SK-N-SH treated with all-trans-retinoic acid at 6 μM for 48 hours (cell line): ENCODE data around the gene SLC22A23.
"Not testable (repeated sequence)": the region's sequence is repeated elsewhere in the genome, so short reads cannot be mapped to it uniquely, and the experiment has no call there.

Experiments
- ATAC-seq: fragments of 200-7000 bp; cut with Tn5 transposase; 3 replicates; pipeline ENCODE4 v1.9.1; 2020; ENCODE audit warnings: mild to moderate bottlenecking, moderate library complexity
- ARNTL ChIP-seq: fragments of 450-650 bp; formaldehyde crosslinking; IDR thresholded peaks from 2 replicates; pipeline ENCODE4 v1.5.0; 2020; ENCODE audit warnings: low read depth, mild to moderate bottlenecking, moderate library complexity, borderline replicate concordance
- BACH2 ChIP-seq: fragments of 250-450 bp; sonication (Bioruptor Pico); IDR thresholded peaks from 2 replicates; pipeline ENCODE4 v1.9.0; 2021; ENCODE audit warnings: mild to moderate bottlenecking, borderline replicate concordance
- CREB5 ChIP-seq: fragments of 250-450 bp; sonication (Bioruptor Pico); IDR thresholded peaks from 2 replicates; pipeline ENCODE4 v1.5.1; 2020; ENCODE audit warnings: low read depth, mild to moderate bottlenecking, moderate library complexity
- CSDC2 ChIP-seq: fragments of 250-450 bp; sonication (Bioruptor Pico); IDR thresholded peaks from 2 replicates; pipeline ENCODE4 v1.5.0; 2020; ENCODE audit warnings: mild to moderate bottlenecking, moderate library complexity
- CSRNP3 ChIP-seq: fragments of 250-450 bp; sonication (Bioruptor Pico); IDR thresholded peaks from 2 replicates; pipeline ENCODE4 v1.5.1; 2021; ENCODE audit warnings: mild to moderate bottlenecking, moderate library complexity
- ESRRG ChIP-seq: fragments of 250-450 bp; sonication (Bioruptor Pico); IDR thresholded peaks from 2 replicates; pipeline ENCODE4 v1.6.1; 2021; ENCODE audit warnings: mild to moderate bottlenecking
- GLIS3 ChIP-seq: fragments of 250-450 bp; sonication (Bioruptor Pico); IDR thresholded peaks from 2 replicates; pipeline ENCODE4 v1.5.0; 2020; ENCODE audit warnings: mild to moderate bottlenecking, moderate library complexity
- ISL1 ChIP-seq: fragments of 250-450 bp; sonication (Bioruptor Pico); IDR thresholded peaks from 2 replicates; pipeline ENCODE4 v2.1.2; 2022; ENCODE audit warnings: mild to moderate bottlenecking, moderate library complexity
- OSR1 ChIP-seq: fragments of 250-450 bp; sonication (Bioruptor Pico); IDR thresholded peaks from 2 replicates; pipeline ENCODE4 v1.8.0; 2022; ENCODE audit warnings: moderate library complexity, mild to moderate bottlenecking, inconsistent platforms
- PATZ1 ChIP-seq: fragments of 250-450 bp; sonication (Bioruptor Pico); IDR thresholded peaks from 2 replicates; pipeline ENCODE4 v1.8.0; 2020; ENCODE audit warnings: mild to moderate bottlenecking, moderate library complexity, borderline replicate concordance
- POU6F1 ChIP-seq: fragments of 250-450 bp; sonication (Bioruptor Pico); IDR thresholded peaks from 2 replicates; pipeline ENCODE4 v1.8.0; 2021; ENCODE audit warnings: low read depth, mild to moderate bottlenecking, moderate library complexity, borderline replicate concordance
- PPARA ChIP-seq: fragments of 250-450 bp; sonication (Bioruptor Pico); IDR thresholded peaks from 2 replicates; pipeline ENCODE4 v1.5.0; 2020; ENCODE audit warnings: mild to moderate bottlenecking, borderline replicate concordance
- RARB ChIP-seq: fragments of 250-450 bp; sonication (Bioruptor Pico); IDR thresholded peaks from 2 replicates; pipeline ENCODE4 v1.8.0; 2021; ENCODE audit warnings: mild to moderate bottlenecking, moderate library complexity
- SNAI2 ChIP-seq: fragments of 250-450 bp; sonication (Bioruptor Pico); IDR thresholded peaks from 2 replicates; pipeline ENCODE4 v1.5.0; 2020; ENCODE audit warnings: mild to moderate bottlenecking, moderate library complexity
- TCF4 ChIP-seq: fragments of 250-450 bp; sonication (Bioruptor Pico); IDR thresholded peaks from 2 replicates; pipeline ENCODE4 v1.8.0; 2021; ENCODE audit warnings: mild to moderate bottlenecking, moderate library complexity, borderline replicate concordance
- TOX ChIP-seq: fragments of 250-450 bp; sonication (Bioruptor Pico); IDR thresholded peaks from 2 replicates; pipeline ENCODE4 v1.8.0; 2021; ENCODE audit warnings: mild to moderate bottlenecking, moderate library complexity, borderline replicate concordance
- ZC3H10 ChIP-seq: fragments of 250-450 bp; sonication (Bioruptor Pico); IDR thresholded peaks from 2 replicates; pipeline ENCODE4 v1.5.1; 2021; ENCODE audit warnings: mild to moderate bottlenecking, moderate library complexity
- ZFP3 ChIP-seq: fragments of 250-450 bp; sonication (Bioruptor Pico); IDR thresholded peaks from 2 replicates; pipeline ENCODE4 v1.5.0; 2020; ENCODE audit warnings: mild to moderate bottlenecking, moderate library complexity
- ZFP30 ChIP-seq: fragments of 450-650 bp; formaldehyde crosslinking; IDR thresholded peaks from 2 replicates; pipeline ENCODE4 v1.5.0; 2022; ENCODE audit warnings: mild to moderate bottlenecking, moderate library complexity
- ZNF565 ChIP-seq: fragments of 450-650 bp; formaldehyde crosslinking; conservative IDR thresholded peaks from 2 replicates; pipeline ENCODE4 v1.5.0; 2020; ENCODE audit warnings: low read depth, mild to moderate bottlenecking, moderate library complexity
- ZNF70 ChIP-seq: fragments of 450-650 bp; formaldehyde crosslinking; IDR thresholded peaks from 2 replicates; pipeline ENCODE4 v1.5.0; 2020; ENCODE audit warnings: mild to moderate bottlenecking, moderate library complexity
- ZNF8 ChIP-seq: fragments of 450-650 bp; formaldehyde crosslinking; IDR thresholded peaks from 2 replicates; pipeline ENCODE4 v1.5.0; 2020; ENCODE audit warnings: mild to moderate bottlenecking, moderate library complexity

Gene SLC22A23

DNA sequence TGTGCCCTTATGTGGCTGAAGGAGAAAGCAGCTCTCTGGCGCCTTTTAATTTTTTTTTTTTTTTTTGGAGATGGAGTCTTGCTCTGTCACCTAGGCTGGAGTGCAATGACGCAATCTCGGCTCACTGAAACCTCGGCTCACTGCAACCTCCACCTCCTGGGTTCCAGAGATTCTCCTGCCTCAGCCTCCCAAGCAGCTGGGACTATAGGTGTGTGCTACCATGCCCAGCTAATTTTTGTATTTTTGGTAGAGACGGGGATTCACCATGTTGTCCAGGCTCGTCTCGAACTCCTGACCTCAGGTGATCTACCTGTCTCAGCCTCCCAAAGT lies 212.1 kb downstream of the SLC22A23 start:
- not testable (repeated sequence) for ATAC-seq

DNA sequence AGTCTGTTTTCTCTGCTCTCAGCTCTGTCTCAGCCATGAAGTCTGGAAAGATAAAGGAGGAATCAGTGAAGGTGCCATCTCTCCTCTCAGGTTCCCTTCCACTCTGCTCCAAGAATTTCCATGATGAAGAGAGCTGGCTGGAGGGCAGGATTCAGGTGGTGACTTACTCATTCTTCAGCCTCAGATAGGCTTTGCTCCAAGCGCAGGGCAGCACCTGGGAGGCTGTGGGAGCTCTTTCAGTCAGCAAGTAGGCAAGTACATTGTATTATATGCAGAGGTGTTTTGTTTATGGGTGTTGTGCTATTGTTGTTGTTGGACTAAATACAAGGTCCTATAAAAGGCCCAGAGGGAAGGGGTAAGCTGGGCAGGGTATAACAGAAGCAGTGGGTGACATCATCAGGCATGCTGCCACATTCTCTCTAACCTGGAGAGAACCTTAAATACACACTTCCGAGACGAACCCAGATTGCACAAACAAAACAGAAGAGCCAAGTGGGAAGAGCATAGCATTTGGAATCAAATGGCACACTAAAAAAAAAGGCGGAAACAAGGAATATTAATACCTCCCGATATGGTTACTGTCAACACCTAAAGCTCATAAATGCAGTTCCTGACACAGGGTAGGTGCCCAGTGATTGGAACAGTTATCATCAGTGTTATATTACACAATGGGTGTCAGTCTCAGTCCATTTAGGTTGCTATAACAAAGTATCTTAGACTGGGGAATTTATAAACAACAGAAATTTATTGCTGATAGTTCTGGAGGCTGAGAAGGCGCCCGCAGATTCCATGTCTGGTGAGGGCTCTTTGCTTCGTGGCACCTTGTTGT lies 212.6 kb downstream of the SLC22A23 start:
- no peak for ATAC-seq
- TF ChIP-seq BACH2 (CRISPR knock-in tag) = no peak
- no peak for TF ChIP-seq ZNF70 (CRISPR knock-in tag)
- TF ChIP-seq TOX (CRISPR knock-in tag) = no peak
- TF ChIP-seq TCF4 = no peak
- no peak for TF ChIP-seq SNAI2 (CRISPR knock-in tag)
- TF ChIP-seq ZFP30 = no peak
- no peak for TF ChIP-seq CSDC2 (CRISPR knock-in tag)
- TF ChIP-seq ZC3H10 (CRISPR knock-in tag) = no peak
- no peak for TF ChIP-seq PATZ1 (CRISPR knock-in tag)
- no peak for TF ChIP-seq CSRNP3 (CRISPR knock-in tag)
- no peak for TF ChIP-seq ISL1 (CRISPR knock-in tag)
- no peak for TF ChIP-seq ZNF565 (CRISPR knock-in tag)
- TF ChIP-seq PPARA = no peak
- no peak for TF ChIP-seq ZFP3 (CRISPR knock-in tag)

DNA sequence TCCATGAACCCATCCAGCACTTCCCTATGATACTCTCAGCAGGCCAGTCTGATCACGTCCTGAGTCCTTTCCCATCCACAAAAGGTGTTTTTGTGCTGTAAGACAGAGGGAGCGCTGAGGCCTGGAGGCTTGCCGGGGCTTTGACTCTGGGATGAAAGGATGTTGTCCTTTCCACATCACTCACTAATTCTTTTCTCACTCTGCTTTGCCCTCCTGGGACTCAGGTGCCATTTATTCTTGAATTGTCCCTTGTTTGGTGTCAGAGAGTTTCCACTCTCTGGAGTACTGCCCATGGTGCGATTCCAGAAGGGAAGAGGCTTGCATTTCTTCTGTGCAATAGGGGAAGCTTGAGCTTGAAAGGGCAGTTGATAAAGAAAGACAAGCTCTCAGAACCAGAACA lies 214.1 kb downstream of the SLC22A23 start:
- ATAC-seq = no peak
- TF ChIP-seq TOX (CRISPR knock-in tag) (no peak), ESRRG (CRISPR knock-in tag) (no peak), ZNF70 (CRISPR knock-in tag) (no peak), ZNF565 (CRISPR knock-in tag) (no peak), GLIS3 (no peak), ZFP30 (no peak), PPARA (no peak), ZFP3 (CRISPR knock-in tag) (no peak), BACH2 (CRISPR knock-in tag) (no peak), ZNF8 (CRISPR knock-in tag) (no peak), CSRNP3 (CRISPR knock-in tag) (no peak), CREB5 (CRISPR knock-in tag) (no peak), TCF4 (no peak), ISL1 (CRISPR knock-in tag) (no peak), OSR1 (CRISPR knock-in tag) (no peak), ARNTL (no peak), RARB (no peak)

DNA sequence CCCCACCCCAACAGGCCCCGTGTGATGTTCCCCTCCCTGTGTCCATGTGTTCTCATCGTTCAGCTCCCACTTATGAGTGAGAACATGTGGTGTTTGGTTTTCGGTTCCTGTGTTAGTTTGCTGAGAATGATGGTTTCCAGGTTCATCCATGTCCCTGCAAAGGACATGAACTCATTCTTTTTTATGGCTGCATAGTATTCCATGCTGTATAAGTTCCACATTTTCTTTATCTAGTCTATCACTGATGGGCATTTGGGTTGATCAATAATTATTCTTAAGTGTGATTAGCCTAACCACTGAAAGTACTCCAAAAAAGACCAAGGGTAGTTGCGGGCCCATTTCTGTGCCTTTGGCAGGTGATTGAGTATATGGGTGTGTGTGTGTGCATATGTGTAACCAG lies 215.1 kb downstream of the SLC22A23 start:
- ATAC-seq = not testable (repeated sequence)

- no peak for ATAC-seq
- TF ChIP-seq OSR1 (CRISPR knock-in tag) (no peak), ZNF70 (CRISPR knock-in tag) (no peak), POU6F1 (CRISPR knock-in tag) (no peak), ISL1 (CRISPR knock-in tag) (no peak), ZFP30 (no peak), SNAI2 (CRISPR knock-in tag) (no peak), CSDC2 (CRISPR knock-in tag) (no peak)
Measured at GRCh38 chr6:3240595-3240994, 216.3 kb downstream of the SLC22A23 start.
